Measurements from ENCODE around the gene LTO1.

Gene LTO1

GRCh38 chr11:69677749-69678148 is 2.6 kb upstream of the LTO1 start:
- DNase-seq, result no peak

GRCh38 chr11:69674267-69674885 is 777 bp downstream of the LTO1 start:
- no peak for DNase-seq

- no peak for DNase-seq
These were observed 3.3 kb downstream of the LTO1 start for GRCh38 chr11:69671734-69672465.

GRCh38 chr11:69670158-69670845 is 4.9 kb downstream of the LTO1 start:
- peak in 4 of 5 donors; percentile 27 to 54 (median 42) for DNase-seq

GRCh38 chr11:69669486-69669885 is 5.7 kb downstream of the LTO1 start:
- DNase-seq, result no peak

GRCh38 chr11:69667619-69668604 is 7.2 kb downstream of the LTO1 start:
- no peak for DNase-seq

GRCh38 chr11:69666752-69667536 is 8.2 kb downstream of the LTO1 start:
- no peak for DNase-seq

- DNase-seq, result no peak
These were observed 8.9 kb downstream of the LTO1 start for GRCh38 chr11:69666261-69666660.

- DNase-seq, result no peak
These were observed 9.5 kb downstream of the LTO1 start for GRCh38 chr11:69665669-69666068.

GRCh38 chr11:69664901-69665300 is 10.3 kb downstream of the LTO1 start:
- DNase-seq, result no peak

- no peak for DNase-seq
These were observed 10.9 kb downstream of the LTO1 start for GRCh38 chr11:69664103-69664775.

GRCh38 chr11:69663326-69663725 is 11.8 kb downstream of the LTO1 start:
- DNase-seq, result no peak

GRCh38 chr11:69662806-69663205 is 12.3 kb downstream of the LTO1 start:
- no peak for DNase-seq

- no peak for DNase-seq
These were observed 13.0 kb downstream of the LTO1 start for GRCh38 chr11:69662021-69662698.

GRCh38 chr11:69661413-69661715 is 13.8 kb downstream of the LTO1 start:
- no peak for DNase-seq

GRCh38 chr11:69660001-69660500 is 15.1 kb downstream of the LTO1 start:
- DNase-seq, result no peak

- no peak for DNase-seq
These were observed 15.6 kb downstream of the LTO1 start for GRCh38 chr11:69659591-69659990.

GRCh38 chr11:69658626-69659450 is 16.3 kb downstream of the LTO1 start:
- DNase-seq, result no peak

GRCh38 chr11:69657911-69658625 is 17.1 kb downstream of the LTO1 start:
- DNase-seq, result no peak
